ENCODE results near the gene ARHGEF12. TPM values are rescaled to one million over a fixed set of nuclear protein-coding genes. Genes with fewer than 3 reads are reported as not detected.
A peak's percentile ranks its signal among the peaks of the same experiment; 100 is the strongest.

Gene ARHGEF12
- polyA plus RNA-seq, 1 donor (not counting 4 experiments of a cell fraction or from before 2014, with no cell fraction given): 28.8 TPM

GRCh38 chr11:120511820-120512738 is 175.9 kb downstream of the ARHGEF12 start:
- H3K4me3 ChIP-seq (ENCODE audit: control insufficient read depth in 2 of 3, extremely low read depth in 1 of 3, insufficient read depth in 2 of 3, low read depth in 1 of 3, low read length in 3 of 3): no peak overlapping the region
- H4K20me1 ChIP-seq (ENCODE audit: control insufficient read depth, extremely low read depth, insufficient read depth, low read length): no peaks in the 10 kb centered on the region
- H3K9me1 ChIP-seq (ENCODE audit: control insufficient read depth, extremely low read depth, insufficient read depth, low read length): no peaks in the 10 kb centered on the region
- peaks cover 48% of the 10 kb centered on the region for H3K27me3 ChIP-seq (ENCODE audit: control insufficient read depth, extremely low read depth, insufficient read depth, low read length)
- H3K4me1 ChIP-seq (ENCODE audit: control insufficient read depth, extremely low read depth, insufficient read depth, low read length): no peaks in the 10 kb centered on the region
- TF ChIP-seq EZH2 (IDR thresholded peaks at IDR 0.05; ENCODE audit: low read length) (peak; percentile 57), CTCF (optimal IDR thresholded peaks at IDR 0.05 in 1 of 3, IDR thresholded peaks at IDR 0.05 in 1 of 3, conservative IDR thresholded peaks at IDR 0.05 in 1 of 3; ENCODE audit: extremely low read depth in 1 of 3, insufficient read depth in 2 of 3, low read length in 3 of 3) (no peak)
- H3K4me2 ChIP-seq (ENCODE audit: control insufficient read depth, extremely low read depth, insufficient read depth, low read depth, low read length): no peak overlapping the region
- no peaks in the 10 kb centered on the region for H3K79me2 ChIP-seq (ENCODE audit: control insufficient read depth, insufficient read depth, low read length)
- dilution Hi-C loops (cut with MboI; ENCODE audit: extremely low pct_ligation_motif_present, low sequenced_read_pairs): loop anchor here (25.0 kb wide), 1 partner anchor 425 kb away; no protein-coding TSS in a partner anchor
- FAIRE-seq (no peak), DNase-seq (ENCODE audit: low read depth, low spot score) (no peak)
- no peak overlapping the region for H3K27ac ChIP-seq (ENCODE audit: control insufficient read depth, insufficient read depth, low read length)
- no peak overlapping the region for H2AFZ ChIP-seq (ENCODE audit: control insufficient read depth, low read length)
- H3K9me3 ChIP-seq (ENCODE audit: control insufficient read depth, low read depth, low read length): no peaks in the 10 kb centered on the region
- no peaks in the 10 kb centered on the region for H3K36me3 ChIP-seq (ENCODE audit: control insufficient read depth in 2 of 2, extremely low read depth in 1 of 2, insufficient read depth in 2 of 2, low read length in 2 of 2)
- no peak overlapping the region for H3K9ac ChIP-seq (ENCODE audit: control insufficient read depth, extremely low read depth, insufficient read depth, low read length)

- Histone ChIP-seq H3K4me3 (ENCODE audit: control insufficient read depth in 2 of 3, extremely low read depth in 1 of 3, insufficient read depth in 2 of 3, low read depth in 1 of 3, low read length in 3 of 3) (no peak overlapping the region), H4K20me1 (ENCODE audit: control insufficient read depth, extremely low read depth, insufficient read depth, low read length) (no peaks in the 10 kb centered on the region), H3K4me1 (ENCODE audit: control insufficient read depth, extremely low read depth, insufficient read depth, low read length) (no peaks in the 10 kb centered on the region), H3K9me1 (ENCODE audit: control insufficient read depth, extremely low read depth, insufficient read depth, low read length) (no peaks in the 10 kb centered on the region), H3K79me2 (ENCODE audit: control insufficient read depth, insufficient read depth, low read length) (no peaks in the 10 kb centered on the region), H3K4me2 (ENCODE audit: control insufficient read depth, extremely low read depth, insufficient read depth, low read depth, low read length) (no peak overlapping the region), H3K9me3 (ENCODE audit: control insufficient read depth, low read depth, low read length) (no peaks in the 10 kb centered on the region), H3K27me3 (ENCODE audit: control insufficient read depth, extremely low read depth, insufficient read depth, low read length) (peaks cover 53% of the 10 kb centered on the region), H3K27ac (ENCODE audit: control insufficient read depth, insufficient read depth, low read length) (no peak overlapping the region), H3K36me3 (ENCODE audit: control insufficient read depth in 2 of 2, extremely low read depth in 1 of 2, insufficient read depth in 2 of 2, low read length in 2 of 2) (no peaks in the 10 kb centered on the region), H2AFZ (ENCODE audit: control insufficient read depth, low read length) (no peak overlapping the region), H3K9ac (ENCODE audit: control insufficient read depth, extremely low read depth, insufficient read depth, low read length) (no peak overlapping the region)
- no peak for TF ChIP-seq EZH2 (IDR thresholded peaks at IDR 0.05; ENCODE audit: low read length)
- TF ChIP-seq CTCF (optimal IDR thresholded peaks at IDR 0.05 in 1 of 3, IDR thresholded peaks at IDR 0.05 in 1 of 3, conservative IDR thresholded peaks at IDR 0.05 in 1 of 3; ENCODE audit: extremely low read depth in 1 of 3, insufficient read depth in 2 of 3, low read length in 3 of 3): peak in 2 of 3 experiments; percentile 17 to 23
- dilution Hi-C loops (cut with MboI; ENCODE audit: extremely low pct_ligation_motif_present, low sequenced_read_pairs): loop anchor here (25.0 kb wide), 1 partner anchor 424 kb away; no protein-coding TSS in a partner anchor
- DNase-seq (ENCODE audit: low read depth, low spot score) (no peak), FAIRE-seq (no peak)
Measured at GRCh38 chr11:120512739-120513435, 176.7 kb downstream of the ARHGEF12 start.
